Liver (tissue), 9 donors: Measurements from ENCODE around the gene ADSS2. TPM values are rescaled to one million over a fixed set of nuclear protein-coding genes. Genes with fewer than 3 reads are reported as not detected.

Source experiments
- DNase-seq: peaks from one replicate; pipeline ENCODE4 v3.0.0-alpha.2; 2017; ENCODE audit warnings: low spot score
- H3K27ac ChIP-seq, 2 donors: one replicate each; pipeline ENCODE4 v1.7.0; 2013; ENCODE audit warnings: inconsistent platforms in 2 of 2, low read length in 2 of 2, control low read depth in 1 of 2, low read depth in 1 of 2, mild to moderate bottlenecking in 1 of 2
- H3K27me3 ChIP-seq, 4 donors: one replicate each; pipeline versions ENCODE4 v1.6.1 to v1.7.0; 2013; ENCODE audit warnings: low read length in 3 of 4, inconsistent platforms in 1 of 4, mild to moderate bottlenecking in 1 of 4, moderate library complexity in 1 of 4; ENCODE audit not compliant: control insufficient read depth in 4 of 4, insufficient read depth in 4 of 4
- H3K36me3 ChIP-seq, 4 donors: one replicate each; pipeline versions ENCODE4 v1.6.1 to v1.7.0; 2013; ENCODE audit warnings: low read length in 3 of 4, mild to moderate bottlenecking in 3 of 4, low read depth in 1 of 4, moderate library complexity in 1 of 4; ENCODE audit not compliant: control insufficient read depth in 4 of 4, insufficient read depth in 3 of 4
- H3K4me1 ChIP-seq, 4 donors: one replicate each; pipeline versions ENCODE4 v1.6.1 to v1.7.0; 2013; ENCODE audit warnings: low read length in 3 of 4, mild to moderate bottlenecking in 3 of 4, moderate library complexity in 1 of 4; ENCODE audit not compliant: control insufficient read depth in 4 of 4, insufficient read depth in 4 of 4
- H3K4me3 ChIP-seq, 3 donors: one replicate each; pipeline versions ENCODE4 v1.6.1 to v1.7.0; 2013; ENCODE audit warnings: low read length in 3 of 3, control low read depth in 1 of 3, low read depth in 1 of 3, mild to moderate bottlenecking in 1 of 3
- H3K9ac ChIP-seq, 2 donors: one replicate each; pipeline ENCODE4 v1.7.0; 2013; ENCODE audit warnings: low read length in 2 of 2, mild to moderate bottlenecking in 2 of 2, moderate library complexity in 2 of 2, control low read depth in 1 of 2, low read depth in 1 of 2
- H3K9me3 ChIP-seq, 4 donors: one replicate each; pipeline versions ENCODE4 v1.6.1 to v1.7.0; 2013; ENCODE audit warnings: low read length in 3 of 4; ENCODE audit not compliant: control insufficient read depth in 4 of 4
- ATF3 ChIP-seq: IDR thresholded peaks from 2 replicates; pipeline ENCODE4 v1.6.1; 2016; ENCODE audit warnings: antibody characterized with exemption
- CTCF ChIP-seq: fragments of 150-350 bp; IDR thresholded peaks from 2 replicates; pipeline ENCODE4 v1.5.1; 2017; ENCODE audit warnings: improper control_type of control experiment, low read depth, low read length; ENCODE audit not compliant: missing input control
- EGR1 ChIP-seq, 2 donors: IDR thresholded peaks; 2 replicates each; pipeline ENCODE4 v1.6.1; 2016 to 2018; ENCODE audit warnings: antibody characterized with exemption in 2 of 2, low read depth in 2 of 2
- FOXA1 ChIP-seq: IDR thresholded peaks from 2 replicates; pipeline ENCODE4 v1.6.1; 2016; ENCODE audit warnings: antibody characterized with exemption
- FOXA2 ChIP-seq: IDR thresholded peaks from 2 replicates; pipeline ENCODE4 v1.6.1; 2016; ENCODE audit warnings: antibody characterized with exemption
- GABPA ChIP-seq, 2 donors: IDR thresholded peaks in 1 of 2; conservative IDR thresholded peaks in 1 of 2; 2 replicates each; pipeline ENCODE4 v1.6.1; 2016; ENCODE audit warnings: antibody characterized with exemption in 2 of 2, mild to moderate bottlenecking in 1 of 2, moderate library complexity in 1 of 2
- HNF4A ChIP-seq, 2 donors: conservative IDR thresholded peaks; 2 replicates each; pipeline ENCODE4 v1.6.1; 2016; ENCODE audit warnings: antibody characterized with exemption in 2 of 2, mild to moderate bottlenecking in 2 of 2
- HNF4G ChIP-seq: IDR thresholded peaks from 2 replicates; pipeline ENCODE4 v1.6.1; 2016; ENCODE audit warnings: antibody characterized with exemption
- JUND ChIP-seq, 2 donors: IDR thresholded peaks; 2 replicates each; pipeline ENCODE4 v1.6.1; 2016; ENCODE audit warnings: antibody characterized with exemption in 2 of 2
- MAX ChIP-seq: IDR thresholded peaks from 2 replicates; pipeline ENCODE4 v1.6.1; 2016; ENCODE audit warnings: antibody characterized with exemption
- NR2F2 ChIP-seq: IDR thresholded peaks from 2 replicates; pipeline ENCODE4 v1.6.1; 2016; ENCODE audit warnings: antibody characterized with exemption
- RAD21 ChIP-seq, 2 donors: IDR thresholded peaks; 2 replicates each; pipeline ENCODE4 v1.6.1; 2016; ENCODE audit warnings: antibody characterized with exemption in 2 of 2, mild to moderate bottlenecking in 2 of 2
- REST ChIP-seq: IDR thresholded peaks from 2 replicates; pipeline ENCODE4 v1.6.1; 2016; ENCODE audit warnings: antibody characterized with exemption, mild to moderate bottlenecking
- RXRA ChIP-seq, 2 donors: IDR thresholded peaks; 2 replicates each; pipeline ENCODE4 v1.6.1; 2017 to 2018; ENCODE audit warnings: antibody characterized with exemption in 2 of 2, mild to moderate bottlenecking in 1 of 2
- SP1 ChIP-seq: IDR thresholded peaks from 2 replicates; pipeline ENCODE4 v1.6.1; 2018; ENCODE audit warnings: antibody characterized with exemption, mild to moderate bottlenecking
- TAF1 ChIP-seq: conservative IDR thresholded peaks from 2 replicates; pipeline ENCODE4 v1.6.1; 2016; ENCODE audit warnings: antibody characterized with exemption, mild to moderate bottlenecking
- YY1 ChIP-seq: IDR thresholded peaks from 2 replicates; pipeline ENCODE4 v1.6.1; 2016; ENCODE audit warnings: antibody characterized with exemption, mild to moderate bottlenecking
- ZBTB33 ChIP-seq: IDR thresholded peaks from 2 replicates; pipeline ENCODE4 v1.6.1; 2016; ENCODE audit warnings: antibody characterized with exemption
- WGBS: extraction: QIAGEN DNeasy Blood & Tissue Kit; methylation state at CpG from one replicate; pipeline ENCODE4 v1.1.7; 2013; 5-methylcytosine and 5-hydroxymethylcytosine counted together
- polyA plus RNA-seq, 2 donors: library from polyadenylated mRNA; stranded (reverse) in 1 of 2; unstranded in 1 of 2; fragments of 200-250 nt in 1 of 2; fragments of >200 nt in 1 of 2; fragmentation: Nextera tagmentation in 1 of 2; extraction: Ambion mirVana in 1 of 2; gene quantifications; one replicate each; pipeline versions ENCODE4 v1.2.1 to v1.2.3, GENCODE V29; 2013 to 2015
- total RNA-seq, 2 donors: library from RNA; depleted of rRNA; stranded (reverse); fragments of >200 nt; gene quantifications; one replicate each; pipeline ENCODE4 v1.2.3, GENCODE V29; 2014
- donor health status: healthy.
- donor health status: healthy.
- donor health status: healthy.
- donor health status: healthy.
- donor health status: healthy.

The ADSS2 gene
- total and polyA plus RNA-seq, 4 donors: 7.3 to 17.3 (median 12.6) TPM

GRCh38 chr1:244419024-244419423 lies 32.7 kb downstream of the ADSS2 start:
- Histone ChIP-seq H3K27ac (no peak overlapping the region), H3K9ac (no peak overlapping the region), H3K9me3 (no peaks in the 10 kb centered on the region), H3K4me3 (no peak overlapping the region), H3K36me3 (peaks cover 22 to 54% (median 45%) of the 10 kb centered on the region in 4 donors), H3K4me1 (no peaks in the 10 kb centered on the region), H3K27me3 (no peaks in the 10 kb centered on the region)
- 94% methylated on average over 4 of the region's 4 CpGs for WGBS
- no peak for DNase-seq
- no peak for TF ChIP-seq YY1
- TF ChIP-seq EGR1 (IDR thresholded peaks at IDR 0.05; ENCODE audit: low read depth in 2 of 2): no peak
- no peak for TF ChIP-seq HNF4G
- TF ChIP-seq FOXA2: no peak

GRCh38 chr1:244414543-244414942 lies 37.2 kb downstream of the ADSS2 start:
- Histone ChIP-seq H3K27me3 (no peaks in the 10 kb centered on the region), H3K27ac (no peak overlapping the region), H3K4me3 (no peak overlapping the region), H3K4me1 (no peaks in the 10 kb centered on the region), H3K9me3 (no peaks in the 10 kb centered on the region), H3K9ac (no peak overlapping the region), H3K36me3 (peaks cover 13 to 66% (median 50%) of the 10 kb centered on the region in 4 donors)
- TF ChIP-seq YY1 (no peak), FOXA1 (no peak), ZBTB33 (no peak), HNF4A (conservative IDR thresholded peaks at IDR 0.05) (no peak), RXRA (IDR thresholded peaks at IDR 0.05) (no peak), CTCF (no peak), MAX (no peak), GABPA (IDR thresholded peaks at IDR 0.05 in 1 of 2, conservative IDR thresholded peaks at IDR 0.05 in 1 of 2) (no peak), TAF1 (no peak), HNF4G (no peak), REST (no peak), ATF3 (no peak), SP1 (no peak), NR2F2 (no peak), RAD21 (IDR thresholded peaks at IDR 0.05) (no peak), JUND (IDR thresholded peaks at IDR 0.05) (no peak)
- DNase-seq: no peak
- 93% methylated on average over 1 of the region's 1 CpG for WGBS
